ENCODE measurements around the gene OR14A2.

DNA sequence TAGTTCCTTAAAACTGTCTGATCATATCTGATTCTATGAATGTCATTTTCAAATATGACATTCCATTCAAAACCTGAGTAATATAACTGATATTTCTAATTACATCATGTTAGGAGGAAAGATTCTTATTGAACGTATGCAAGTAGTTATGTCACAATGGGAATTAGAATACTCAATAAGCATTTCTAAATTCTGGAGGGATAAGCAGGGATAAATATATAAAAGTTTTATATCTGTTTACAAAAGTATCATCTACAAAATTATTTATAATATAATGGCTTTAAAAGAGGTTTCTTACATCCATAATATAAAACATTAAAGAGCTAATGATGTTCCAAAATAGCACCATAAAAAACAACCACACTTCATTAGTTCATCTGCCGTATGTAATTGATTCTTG, at the start of gene OR14A2:
- TF ChIP-seq, protein P1, sequence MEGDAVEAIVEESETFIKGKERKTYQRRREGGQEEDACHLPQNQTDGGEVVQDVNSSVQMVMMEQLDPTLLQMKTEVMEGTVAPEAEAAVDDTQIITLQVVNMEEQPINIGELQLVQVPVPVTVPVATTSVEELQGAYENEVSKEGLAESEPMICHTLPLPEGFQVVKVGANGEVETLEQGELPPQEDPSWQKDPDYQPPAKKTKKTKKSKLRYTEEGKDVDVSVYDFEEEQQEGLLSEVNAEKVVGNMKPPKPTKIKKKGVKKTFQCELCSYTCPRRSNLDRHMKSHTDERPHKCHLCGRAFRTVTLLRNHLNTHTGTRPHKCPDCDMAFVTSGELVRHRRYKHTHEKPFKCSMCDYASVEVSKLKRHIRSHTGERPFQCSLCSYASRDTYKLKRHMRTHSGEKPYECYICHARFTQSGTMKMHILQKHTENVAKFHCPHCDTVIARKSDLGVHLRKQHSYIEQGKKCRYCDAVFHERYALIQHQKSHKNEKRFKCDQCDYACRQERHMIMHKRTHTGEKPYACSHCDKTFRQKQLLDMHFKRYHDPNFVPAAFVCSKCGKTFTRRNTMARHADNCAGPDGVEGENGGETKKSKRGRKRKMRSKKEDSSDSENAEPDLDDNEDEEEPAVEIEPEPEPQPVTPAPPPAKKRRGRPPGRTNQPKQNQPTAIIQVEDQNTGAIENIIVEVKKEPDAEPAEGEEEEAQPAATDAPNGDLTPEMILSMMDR (IDR thresholded peaks at IDR 0.05; ENCODE audit: low read length), result no peak
- TF ChIP-seq EZH2 (IDR thresholded peaks at IDR 0.05; ENCODE audit: borderline replicate concordance, low read length), result no peak

Data from OCI-LY1 (cell line).